Uterus (tissue), 4 donors: ENCODE measurements around the gene ARHGAP8. TPM values are rescaled to one million over a fixed set of nuclear protein-coding genes. Genes with fewer than 3 reads are reported as not detected.

Experiments used
- DNase-seq, 2 donors: peaks; one replicate each; pipeline ENCODE4 v3.0.0-alpha.2; 2019 to 2020
- H3K27ac ChIP-seq, 2 donors: fragments of 200-600 bp; sonication (generic); 1 replicate in 1 of 2; 2 replicates in 1 of 2; pipeline ENCODE4 v1.5.1; 2016 to 2018
- H3K27me3 ChIP-seq, 2 donors: fragments of 200-600 bp; sonication (generic); one replicate each; pipeline ENCODE4 v1.5.1; 2018 to 2019; ENCODE audit warnings: control low read depth in 1 of 2
- H3K36me3 ChIP-seq, 2 donors: fragments of 200-600 bp; sonication (generic); one replicate each; pipeline ENCODE4 v1.5.1; 2019; ENCODE audit warnings: control low read depth in 1 of 2
- H3K4me1 ChIP-seq, 2 donors: fragments of 200-600 bp; sonication (generic); one replicate each; pipeline ENCODE4 v1.5.1; 2018 to 2019; ENCODE audit warnings: control low read depth in 1 of 2
- H3K4me3 ChIP-seq, 2 donors: fragments of 200-600 bp; sonication (generic); 1 replicate in 1 of 2; 2 replicates in 1 of 2; pipeline ENCODE4 v1.5.1; 2018 to 2019; ENCODE audit warnings: mild to moderate bottlenecking in 1 of 2
- H3K9me3 ChIP-seq, 2 donors: fragments of 200-600 bp; sonication (generic); one replicate each; pipeline ENCODE4 v1.5.1; 2019; ENCODE audit warnings: control low read depth in 1 of 2
- POLR2A ChIP-seq, 2 donors: fragments of 450-650 bp; IDR thresholded peaks; one replicate each; pipeline ENCODE4 v1.6.1; 2016; ENCODE audit warnings: antibody characterized with exemption in 2 of 2, mild to moderate bottlenecking in 1 of 2, moderate library complexity in 1 of 2
- intact Hi-C: fragments of 100-400 bp; cut with DNase I; formaldehyde crosslinking; loops from one replicate; pipeline ENCODE4 v1.15.1; 2023; ENCODE audit warnings: low total_unique reads
- total RNA-seq, 4 donors: library from RNA; depleted of rRNA in 3 of 4; stranded (reverse); fragments of >200 nt in 3 of 4; gene quantifications; one replicate each; pipeline versions ENCODE4 v1.1.0 to v1.2.4, GENCODE V29; 2014 to 2023
- TF ChIP-seq, protein P1 (sequence below), 4 experiments: fragments of 200-600 bp in 2 of 4; fragments of 450-650 bp in 2 of 4; sonication (generic) in 2 of 4; IDR thresholded peaks; one replicate each; pipeline ENCODE4 v1.5.1; 2016 to 2019; ENCODE audit warnings: antibody characterized with exemption in 4 of 4, mild to moderate bottlenecking in 2 of 4, moderate library complexity in 1 of 4
- donor health status: DM: yes; HTN: yes; CAD: no.

Gene ARHGAP8
- total RNA-seq, 4 donors from 2014 or later, result 1.8 to 4.4 TPM; not detected in 2

DNA sequence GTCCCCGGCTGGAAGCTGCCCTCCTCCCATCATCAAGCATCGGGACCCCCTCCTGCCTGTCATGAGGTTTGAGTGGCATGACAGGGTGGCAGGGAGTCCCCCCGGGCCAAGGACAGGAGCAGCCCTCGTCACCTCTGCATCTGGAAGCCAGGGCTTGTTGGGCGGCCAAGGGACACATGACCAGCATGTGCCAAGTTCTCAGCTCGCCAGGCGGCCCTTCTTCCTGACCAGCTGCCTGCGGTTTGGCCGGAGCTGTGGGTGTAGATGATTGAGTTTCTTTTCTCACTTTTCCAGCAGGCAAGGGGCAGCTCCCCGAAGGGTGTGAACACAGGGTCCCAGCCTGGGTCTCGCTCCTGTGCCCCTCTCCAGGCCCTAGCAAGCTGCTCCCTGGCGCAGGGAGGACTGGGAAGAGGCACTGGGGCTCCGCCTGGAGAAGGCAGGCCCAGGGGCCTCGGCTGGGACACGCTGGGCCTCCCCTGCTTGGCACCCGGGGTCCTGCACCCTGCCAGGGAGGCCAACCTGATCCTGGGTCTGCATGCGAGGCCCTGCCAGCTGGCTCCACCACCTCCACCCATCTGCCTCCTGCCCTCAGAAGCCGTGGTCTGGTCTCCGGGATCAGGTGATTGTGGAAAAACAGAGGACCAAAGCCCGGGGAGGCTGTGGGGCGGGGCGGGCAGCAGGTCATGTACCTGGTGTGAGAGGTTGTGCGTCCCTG, 13.4 kb downstream of the ARHGAP8 start:
- intact Hi-C loops, result no loop called here
- H3K4me3 ChIP-seq, result no peak overlapping the region
- no peak overlapping the region for H3K27ac ChIP-seq
- DNase-seq, result no peak
- no peaks in the 10 kb centered on the region for H3K4me1 ChIP-seq
- TF ChIP-seq, protein P1, sequence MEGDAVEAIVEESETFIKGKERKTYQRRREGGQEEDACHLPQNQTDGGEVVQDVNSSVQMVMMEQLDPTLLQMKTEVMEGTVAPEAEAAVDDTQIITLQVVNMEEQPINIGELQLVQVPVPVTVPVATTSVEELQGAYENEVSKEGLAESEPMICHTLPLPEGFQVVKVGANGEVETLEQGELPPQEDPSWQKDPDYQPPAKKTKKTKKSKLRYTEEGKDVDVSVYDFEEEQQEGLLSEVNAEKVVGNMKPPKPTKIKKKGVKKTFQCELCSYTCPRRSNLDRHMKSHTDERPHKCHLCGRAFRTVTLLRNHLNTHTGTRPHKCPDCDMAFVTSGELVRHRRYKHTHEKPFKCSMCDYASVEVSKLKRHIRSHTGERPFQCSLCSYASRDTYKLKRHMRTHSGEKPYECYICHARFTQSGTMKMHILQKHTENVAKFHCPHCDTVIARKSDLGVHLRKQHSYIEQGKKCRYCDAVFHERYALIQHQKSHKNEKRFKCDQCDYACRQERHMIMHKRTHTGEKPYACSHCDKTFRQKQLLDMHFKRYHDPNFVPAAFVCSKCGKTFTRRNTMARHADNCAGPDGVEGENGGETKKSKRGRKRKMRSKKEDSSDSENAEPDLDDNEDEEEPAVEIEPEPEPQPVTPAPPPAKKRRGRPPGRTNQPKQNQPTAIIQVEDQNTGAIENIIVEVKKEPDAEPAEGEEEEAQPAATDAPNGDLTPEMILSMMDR (IDR thresholded peaks at IDR 0.05), result no peak
- TF ChIP-seq POLR2A (IDR thresholded peaks at IDR 0.05), result no peak
- H3K36me3 ChIP-seq, result no peaks in the 10 kb centered on the region
- H3K27me3 ChIP-seq, result no peaks in the 10 kb centered on the region
- no peaks in the 10 kb centered on the region for H3K9me3 ChIP-seq

DNA sequence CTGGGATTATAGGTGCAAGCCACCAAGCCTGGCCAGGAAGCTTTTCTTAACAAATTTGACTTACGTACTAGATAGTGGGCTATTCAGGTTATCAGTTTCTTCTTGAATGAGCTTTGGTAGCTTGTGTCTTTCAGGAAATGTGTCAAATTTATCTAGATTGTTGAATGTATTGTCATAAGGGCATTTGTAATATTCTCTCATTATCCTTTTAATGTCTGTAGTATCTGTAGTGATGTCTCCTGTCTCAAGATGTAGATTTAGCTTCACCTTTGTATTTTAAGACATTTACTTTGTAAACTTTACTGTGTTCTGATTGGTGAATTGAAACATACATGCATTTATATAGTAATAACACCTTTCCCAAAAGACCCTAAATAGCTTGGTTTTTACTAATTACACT, 20.7 kb downstream of the ARHGAP8 start:
- Histone ChIP-seq H3K9me3 (no peaks in the 10 kb centered on the region), H3K27me3 (no peaks in the 10 kb centered on the region), H3K4me3 (no peak overlapping the region), H3K36me3 (no peaks in the 10 kb centered on the region), H3K27ac (no peak overlapping the region), H3K4me1 (no peaks in the 10 kb centered on the region)
- TF ChIP-seq, protein P1 (IDR thresholded peaks at IDR 0.05), result no peak
- no peak for TF ChIP-seq POLR2A (IDR thresholded peaks at IDR 0.05)
- intact Hi-C loops, result no loop called here
- no peak for DNase-seq

DNA sequence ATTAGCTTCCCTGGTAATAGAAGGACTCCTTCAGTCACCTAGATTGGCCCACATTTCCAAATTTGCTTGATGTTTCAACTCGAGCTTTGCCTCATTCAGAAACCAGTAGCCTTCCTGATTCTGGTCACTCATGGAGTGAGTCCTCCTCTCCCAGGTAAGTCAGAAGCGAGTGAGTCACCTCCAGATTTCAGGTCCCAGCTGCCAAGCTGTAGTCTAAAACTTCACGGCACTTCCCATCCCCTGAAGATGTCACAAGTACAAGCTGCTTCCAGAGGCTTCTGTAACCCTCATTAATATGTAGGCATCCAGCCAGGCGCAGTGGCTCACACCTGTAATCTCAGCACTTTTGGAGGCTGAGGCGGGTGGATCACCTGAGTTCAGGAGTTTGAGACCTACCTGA, 23.5 kb downstream of the ARHGAP8 start:
- Histone ChIP-seq H3K9me3 (no peaks in the 10 kb centered on the region), H3K4me1 (no peaks in the 10 kb centered on the region), H3K36me3 (no peaks in the 10 kb centered on the region), H3K27me3 (no peaks in the 10 kb centered on the region), H3K27ac (no peak overlapping the region), H3K4me3 (no peak overlapping the region)
- intact Hi-C loops, result no loop called here
- DNase-seq, result no peak
- no peak for TF ChIP-seq POLR2A (IDR thresholded peaks at IDR 0.05)
- TF ChIP-seq, protein P1 (IDR thresholded peaks at IDR 0.05), result no peak

DNA sequence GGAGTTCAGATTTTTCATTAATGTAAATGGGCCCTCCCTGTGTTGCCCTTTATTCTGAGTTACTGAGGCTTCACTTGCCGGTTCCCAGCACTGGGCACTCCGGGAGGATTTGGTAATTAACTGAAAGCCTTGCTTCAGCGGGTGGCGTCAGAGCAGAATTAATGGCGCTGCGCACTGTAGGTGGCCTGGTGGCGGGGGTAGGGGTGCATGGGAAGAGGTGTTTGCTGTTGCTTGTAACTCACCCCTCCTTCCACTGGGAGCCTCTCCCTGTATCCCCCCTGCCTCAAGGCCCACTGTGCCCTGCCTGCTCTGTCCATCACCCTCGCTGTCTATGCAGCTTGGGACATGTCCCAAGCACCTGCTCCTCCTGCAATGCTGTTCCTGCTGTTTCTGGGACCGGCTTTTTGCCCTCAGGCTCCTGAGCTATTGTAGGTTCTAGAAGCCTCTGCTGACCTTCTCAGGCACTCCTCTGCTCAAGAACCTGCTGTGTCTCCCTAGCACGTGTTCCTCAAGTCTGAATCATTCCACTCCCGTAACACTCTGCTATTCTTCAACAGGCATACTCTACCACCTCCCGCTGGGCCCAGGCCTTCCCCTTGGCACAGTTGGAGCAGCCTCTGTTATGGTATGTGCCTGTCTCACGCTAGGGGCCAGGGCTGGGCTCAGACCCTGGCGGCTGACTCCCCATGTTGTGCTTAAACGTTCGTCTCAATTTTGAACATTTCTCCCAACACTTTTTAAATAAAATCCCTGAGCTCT, 24.4 kb downstream of the ARHGAP8 start:
- no peak overlapping the region for H3K4me3 ChIP-seq
- DNase-seq, result no peak
- intact Hi-C loops, result no loop called here
- H3K4me1 ChIP-seq, result no peaks in the 10 kb centered on the region
- H3K27ac ChIP-seq, result no peak overlapping the region
- H3K27me3 ChIP-seq, result no peaks in the 10 kb centered on the region
- no peaks in the 10 kb centered on the region for H3K9me3 ChIP-seq
- TF ChIP-seq POLR2A (IDR thresholded peaks at IDR 0.05), result no peak
- TF ChIP-seq, protein P1 (IDR thresholded peaks at IDR 0.05), result no peak
- no peaks in the 10 kb centered on the region for H3K36me3 ChIP-seq

DNA sequence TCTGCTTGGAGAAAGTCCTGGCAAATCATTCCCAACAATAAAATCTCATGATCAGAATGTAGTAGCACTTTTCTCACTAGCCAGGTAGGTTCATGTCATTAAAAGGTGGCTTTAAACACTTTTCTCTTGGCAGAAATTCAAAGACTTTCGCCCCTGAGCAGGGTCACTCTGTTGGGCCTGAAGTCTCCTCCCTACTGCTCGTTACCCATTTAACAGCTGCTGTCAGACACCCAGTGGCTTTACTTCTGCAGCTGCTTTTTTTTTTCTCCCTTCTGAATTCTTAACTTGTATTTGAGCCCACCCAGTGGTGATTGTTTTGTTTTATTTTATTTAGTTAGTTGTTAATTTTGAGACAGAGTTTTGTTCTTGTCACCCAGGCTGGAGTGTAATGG, 25.0 kb downstream of the ARHGAP8 start:
- Histone ChIP-seq H3K36me3 (no peaks in the 10 kb centered on the region), H3K27me3 (no peaks in the 10 kb centered on the region), H3K9me3 (no peaks in the 10 kb centered on the region), H3K4me3 (no peak overlapping the region), H3K4me1 (no peaks in the 10 kb centered on the region), H3K27ac (no peak overlapping the region)
- intact Hi-C loops, result no loop called here
- DNase-seq, result no peak
- TF ChIP-seq POLR2A (IDR thresholded peaks at IDR 0.05), result no peak
- TF ChIP-seq, protein P1 (IDR thresholded peaks at IDR 0.05), result no peak
